ENCODE data around the gene TMEM150C. TPM values are rescaled to one million over a fixed set of nuclear protein-coding genes. Genes with fewer than 3 reads are reported as not detected.
A peak's percentile ranks its signal among the peaks of the same experiment; 100 is the strongest.

TMEM150C gene
- total RNA-seq, 1 donor from 2014 or later = 1.3 TPM

GRCh38 chr4:82469791-82470345 is 91.9 kb downstream of the TMEM150C start:
- TF ChIP-seq, protein P1, sequence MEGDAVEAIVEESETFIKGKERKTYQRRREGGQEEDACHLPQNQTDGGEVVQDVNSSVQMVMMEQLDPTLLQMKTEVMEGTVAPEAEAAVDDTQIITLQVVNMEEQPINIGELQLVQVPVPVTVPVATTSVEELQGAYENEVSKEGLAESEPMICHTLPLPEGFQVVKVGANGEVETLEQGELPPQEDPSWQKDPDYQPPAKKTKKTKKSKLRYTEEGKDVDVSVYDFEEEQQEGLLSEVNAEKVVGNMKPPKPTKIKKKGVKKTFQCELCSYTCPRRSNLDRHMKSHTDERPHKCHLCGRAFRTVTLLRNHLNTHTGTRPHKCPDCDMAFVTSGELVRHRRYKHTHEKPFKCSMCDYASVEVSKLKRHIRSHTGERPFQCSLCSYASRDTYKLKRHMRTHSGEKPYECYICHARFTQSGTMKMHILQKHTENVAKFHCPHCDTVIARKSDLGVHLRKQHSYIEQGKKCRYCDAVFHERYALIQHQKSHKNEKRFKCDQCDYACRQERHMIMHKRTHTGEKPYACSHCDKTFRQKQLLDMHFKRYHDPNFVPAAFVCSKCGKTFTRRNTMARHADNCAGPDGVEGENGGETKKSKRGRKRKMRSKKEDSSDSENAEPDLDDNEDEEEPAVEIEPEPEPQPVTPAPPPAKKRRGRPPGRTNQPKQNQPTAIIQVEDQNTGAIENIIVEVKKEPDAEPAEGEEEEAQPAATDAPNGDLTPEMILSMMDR (IDR thresholded peaks at IDR 0.05) = peak; percentile 28
- DNase-seq (ENCODE audit: extremely low spot score, unreplicated experiment) = peak; percentile 25
- no peaks in the 10 kb centered on the region for H3K4me1 Mint-ChIP-seq (ENCODE audit: unreplicated experiment)
- no peak overlapping the region for H3K27ac Mint-ChIP-seq (ENCODE audit: unreplicated experiment)
- no peaks in the 10 kb centered on the region for H3K27me3 Mint-ChIP-seq (ENCODE audit: unreplicated experiment)
- H3K36me3 Mint-ChIP-seq (ENCODE audit: unreplicated experiment) = peaks cover 7% of the 10 kb centered on the region
- no peaks in the 10 kb centered on the region for H3K9me3 Mint-ChIP-seq (ENCODE audit: unreplicated experiment)
- no peak overlapping the region for H3K4me3 Mint-ChIP-seq (ENCODE audit: unreplicated experiment)

GRCh38 chr4:82467471-82467870 is 94.3 kb downstream of the TMEM150C start:
- peak; percentile 4 for DNase-seq (ENCODE audit: extremely low spot score, unreplicated experiment)
- H3K4me1 Mint-ChIP-seq (ENCODE audit: unreplicated experiment) = peaks cover 2% of the 10 kb centered on the region
- TF ChIP-seq, protein P1 (IDR thresholded peaks at IDR 0.05) = no peak
- peaks cover 16% of the 10 kb centered on the region for H3K36me3 Mint-ChIP-seq (ENCODE audit: unreplicated experiment)
- no peaks in the 10 kb centered on the region for H3K27me3 Mint-ChIP-seq (ENCODE audit: unreplicated experiment)
- H3K9me3 Mint-ChIP-seq (ENCODE audit: unreplicated experiment) = no peaks in the 10 kb centered on the region
- no peak overlapping the region for H3K4me3 Mint-ChIP-seq (ENCODE audit: unreplicated experiment)
- H3K27ac Mint-ChIP-seq (ENCODE audit: unreplicated experiment) = no peak overlapping the region

GRCh38 chr4:82463221-82463620 is 98.6 kb downstream of the TMEM150C start:
- DNase-seq (ENCODE audit: extremely low spot score, unreplicated experiment) = no peak
- Mint-ChIP-seq H3K4me1 (ENCODE audit: unreplicated experiment) (peaks cover 2% of the 10 kb centered on the region), H3K9me3 (ENCODE audit: unreplicated experiment) (no peaks in the 10 kb centered on the region), H3K27ac (ENCODE audit: unreplicated experiment) (no peak overlapping the region), H3K36me3 (ENCODE audit: unreplicated experiment) (peaks cover 25% of the 10 kb centered on the region), H3K27me3 (ENCODE audit: unreplicated experiment) (no peaks in the 10 kb centered on the region), H3K4me3 (ENCODE audit: unreplicated experiment) (no peak overlapping the region)
- TF ChIP-seq, protein P1 (IDR thresholded peaks at IDR 0.05) = no peak

DNA sequence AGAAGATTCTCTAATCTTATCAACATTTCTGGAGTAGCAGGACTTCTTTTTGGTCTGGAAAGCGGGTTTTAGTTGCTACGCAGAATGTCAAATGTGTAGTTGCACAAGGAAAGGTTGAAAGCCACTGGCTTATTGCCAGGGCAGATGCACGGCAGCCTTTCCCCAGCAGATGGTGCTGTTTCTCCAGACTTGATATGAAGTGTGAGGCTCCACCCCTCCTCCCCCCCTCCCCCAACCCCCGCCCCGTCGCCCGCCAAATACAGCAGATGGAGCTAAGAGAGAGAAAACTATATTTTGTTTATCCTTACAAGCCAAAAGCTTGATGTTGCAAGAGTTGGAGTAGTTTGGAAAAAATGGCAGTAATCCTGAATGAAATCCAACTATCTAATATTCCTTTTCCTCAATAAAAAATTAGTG is 99.4 kb downstream of the TMEM150C start:
- Mint-ChIP-seq H3K4me3 (ENCODE audit: unreplicated experiment) (no peak overlapping the region), H3K27ac (ENCODE audit: unreplicated experiment) (no peak overlapping the region), H3K9me3 (ENCODE audit: unreplicated experiment) (no peaks in the 10 kb centered on the region), H3K4me1 (ENCODE audit: unreplicated experiment) (peaks cover 2% of the 10 kb centered on the region), H3K36me3 (ENCODE audit: unreplicated experiment) (peaks cover 25% of the 10 kb centered on the region), H3K27me3 (ENCODE audit: unreplicated experiment) (no peaks in the 10 kb centered on the region)
- TF ChIP-seq, protein P1 (IDR thresholded peaks at IDR 0.05) = peak; percentile 93
- DNase-seq (ENCODE audit: extremely low spot score, unreplicated experiment) = peak; percentile 93

DNA sequence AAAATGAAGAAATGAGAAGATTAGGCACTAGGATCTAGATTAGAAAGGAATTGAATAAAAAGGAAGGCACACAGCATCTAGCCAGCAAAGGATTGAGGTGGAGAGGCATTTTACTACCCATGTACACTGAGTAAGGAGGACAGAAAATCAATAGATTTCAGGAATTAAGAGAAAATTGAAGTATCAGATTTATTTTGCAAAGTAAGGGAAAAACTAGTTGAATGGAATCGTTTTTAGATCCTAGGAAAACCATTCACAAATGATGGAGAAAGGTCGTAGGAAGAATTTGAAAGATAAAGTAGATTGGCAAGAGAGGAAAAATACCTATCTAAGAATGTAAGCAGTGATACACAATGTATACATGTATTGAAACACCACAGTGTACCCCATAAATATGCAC is 100.1 kb downstream of the TMEM150C start:
- Mint-ChIP-seq H3K9me3 (ENCODE audit: unreplicated experiment) (no peaks in the 10 kb centered on the region), H3K4me3 (ENCODE audit: unreplicated experiment) (no peak overlapping the region)
- TF ChIP-seq, protein P1 (IDR thresholded peaks at IDR 0.05) = no peak

More for the DNA sequence above, 100.1 kb downstream of the TMEM150C start:
- DNase-seq (ENCODE audit: extremely low spot score, unreplicated experiment) = no peak
- Mint-ChIP-seq H3K27me3 (ENCODE audit: unreplicated experiment) (no peaks in the 10 kb centered on the region), H3K36me3 (ENCODE audit: unreplicated experiment) (peaks cover 26% of the 10 kb centered on the region), H3K4me1 (ENCODE audit: unreplicated experiment) (peaks cover 2% of the 10 kb centered on the region), H3K27ac (ENCODE audit: unreplicated experiment) (peak overlapping the region; percentile 9)
